ENCODE data around the gene FAN1.

Gene FAN1

DNA sequence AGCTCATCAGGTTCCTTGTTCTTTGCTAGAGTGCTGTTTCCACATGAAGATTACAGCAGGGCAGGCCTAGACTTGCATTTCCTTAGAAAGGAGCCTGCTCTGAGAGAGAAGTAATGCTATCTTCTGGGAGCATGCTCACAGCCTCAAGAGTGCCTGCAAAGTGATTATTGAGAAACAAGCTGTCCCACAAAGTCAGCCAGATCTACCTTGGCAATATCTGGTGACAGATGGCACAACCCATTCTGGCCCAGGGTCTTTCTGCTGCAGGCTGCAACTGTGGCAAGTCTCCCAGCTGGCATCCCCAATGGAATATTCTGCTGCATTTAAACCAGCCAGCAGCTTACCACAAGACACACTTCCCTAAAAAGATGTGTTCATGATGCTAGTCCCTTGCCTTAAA lies 58.4 kb downstream of the FAN1 start:
- no peak for DNase-seq

DNA sequence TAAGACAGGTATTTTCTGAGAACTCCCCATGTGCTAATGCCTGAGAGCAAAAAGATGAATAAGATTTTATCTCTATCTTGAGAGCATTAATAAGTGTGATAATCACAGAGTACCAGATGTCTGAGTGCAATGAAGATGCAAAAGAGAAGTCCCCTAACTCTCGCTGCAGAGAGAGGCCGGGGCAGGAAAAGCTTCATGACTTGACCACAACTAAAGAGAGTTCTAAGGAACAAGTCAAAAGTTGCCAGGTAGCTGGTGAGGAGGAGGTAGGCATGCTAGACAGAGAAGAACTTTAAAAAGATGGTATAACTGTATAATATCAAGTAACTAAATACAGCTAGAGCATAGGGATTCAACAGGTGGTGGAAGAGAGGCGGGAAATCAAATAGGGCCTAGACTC lies 58.9 kb downstream of the FAN1 start:
- no peak for DNase-seq

DNA sequence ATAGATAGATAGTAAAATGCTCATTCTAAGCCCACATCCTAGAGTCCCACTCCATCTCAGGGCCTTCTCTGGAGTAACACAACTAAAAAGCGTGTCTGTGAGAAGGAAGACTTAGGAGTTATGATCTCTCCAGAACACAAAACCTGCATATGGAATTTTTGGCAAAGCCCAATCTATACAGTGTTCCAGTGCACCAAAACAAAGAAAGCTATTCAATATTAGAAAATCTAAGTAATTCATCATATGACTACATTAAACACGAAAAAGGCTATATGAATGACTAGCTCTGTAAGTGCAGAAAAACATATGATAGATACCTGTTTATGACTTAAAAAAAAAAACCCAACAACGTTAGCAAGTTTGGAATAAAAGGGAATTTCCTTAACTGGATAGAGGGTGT lies 60.0 kb downstream of the FAN1 start:
- no peak for DNase-seq

DNA sequence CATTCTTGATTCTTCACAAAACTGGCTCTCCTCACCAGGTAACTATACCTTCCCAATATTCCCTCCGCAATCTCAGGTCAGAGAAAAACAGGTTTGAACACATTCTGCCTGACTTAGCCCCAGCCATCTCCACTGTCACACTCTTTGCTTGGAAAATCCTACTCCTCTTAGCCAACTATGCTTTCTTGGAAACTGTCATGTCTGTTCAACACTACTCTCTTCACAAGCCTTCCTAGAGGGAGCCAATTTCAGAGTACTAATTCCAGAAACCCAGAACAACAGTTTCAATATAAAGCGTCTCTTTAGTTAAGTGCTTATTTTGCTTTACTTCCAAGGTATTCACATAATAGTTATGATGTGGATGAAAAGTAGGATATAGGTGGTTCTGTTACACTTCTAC lies 66.0 kb downstream of the FAN1 start:
- no peak for DNase-seq

DNA sequence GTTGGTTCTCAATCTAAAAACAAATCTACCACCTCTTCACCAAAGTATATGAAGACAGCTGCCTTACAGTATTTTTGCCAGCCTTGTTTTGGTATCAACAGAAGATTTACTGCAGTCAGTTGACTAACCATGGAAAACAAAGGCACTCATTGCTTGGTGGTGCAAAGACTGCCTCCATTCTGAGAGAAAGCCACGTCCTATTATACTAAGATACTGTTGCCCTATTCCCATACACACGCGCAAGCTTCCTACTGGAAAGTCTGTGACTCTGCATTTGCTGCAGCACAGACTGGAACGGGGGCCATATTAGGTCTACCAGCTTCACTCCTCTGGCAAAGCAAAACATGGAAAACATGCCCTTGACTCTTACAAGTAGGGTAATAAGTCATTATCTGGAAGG lies 69.7 kb downstream of the FAN1 start:
- DNase-seq: no peak

DNA sequence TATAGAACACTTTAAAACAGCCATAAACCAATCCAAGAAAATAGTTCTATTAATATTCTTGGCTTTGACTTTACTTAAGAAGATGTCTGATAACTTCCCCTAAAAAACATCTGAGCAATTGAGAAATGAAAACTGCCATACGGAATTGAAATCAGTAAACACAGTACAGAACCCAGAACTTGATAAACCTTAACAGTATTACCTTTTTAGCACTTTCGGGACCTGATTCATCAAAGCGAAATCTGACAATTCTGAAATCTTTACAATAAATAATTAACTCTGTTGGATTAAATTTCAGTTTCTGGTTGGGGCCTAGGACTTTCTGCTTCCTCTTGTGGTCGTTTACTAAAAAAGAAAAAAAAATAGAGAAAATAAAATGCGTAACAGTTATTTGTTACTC lies 70.4 kb downstream of the FAN1 start:
- no peak for DNase-seq

DNA sequence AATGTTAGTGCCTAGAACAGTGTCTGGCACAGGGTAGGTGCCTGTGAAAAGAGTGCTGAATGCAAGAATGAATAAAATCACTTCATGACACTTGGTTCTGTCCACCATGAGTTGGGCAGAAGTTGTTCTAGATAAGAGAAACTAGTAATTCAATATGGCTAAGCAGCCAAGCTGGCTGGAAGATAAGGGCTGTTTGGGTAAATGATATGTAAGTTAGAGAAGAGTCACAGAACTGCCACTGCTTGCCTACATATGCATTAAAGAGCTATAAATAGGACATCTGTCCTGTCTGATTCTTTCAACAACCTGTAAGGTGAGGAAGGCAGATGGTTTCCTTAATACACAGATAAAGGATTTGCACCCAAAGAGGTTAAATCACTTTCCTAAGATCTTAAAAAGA lies 74.6 kb downstream of the FAN1 start:
- DNase-seq: no peak

DNA sequence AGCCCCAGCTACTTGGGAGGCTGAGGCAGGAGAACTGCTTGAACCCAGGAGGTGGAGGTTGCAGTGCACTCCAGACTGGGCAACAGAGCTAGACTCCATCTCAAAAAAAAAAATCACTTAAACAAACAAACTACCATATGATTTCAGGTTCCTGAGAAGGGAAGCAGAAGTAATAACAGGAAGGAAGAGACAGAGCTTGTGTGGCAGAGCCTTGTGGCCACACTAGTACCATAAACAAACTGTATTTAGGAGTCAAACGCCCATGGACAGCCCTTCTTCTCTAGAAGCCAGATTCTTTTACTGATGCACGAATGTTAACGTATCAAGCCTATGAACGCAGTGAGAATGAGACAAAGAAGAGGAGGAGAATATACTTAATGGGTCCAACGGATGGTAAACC lies 75.7 kb downstream of the FAN1 start:
- no peak for DNase-seq

DNA sequence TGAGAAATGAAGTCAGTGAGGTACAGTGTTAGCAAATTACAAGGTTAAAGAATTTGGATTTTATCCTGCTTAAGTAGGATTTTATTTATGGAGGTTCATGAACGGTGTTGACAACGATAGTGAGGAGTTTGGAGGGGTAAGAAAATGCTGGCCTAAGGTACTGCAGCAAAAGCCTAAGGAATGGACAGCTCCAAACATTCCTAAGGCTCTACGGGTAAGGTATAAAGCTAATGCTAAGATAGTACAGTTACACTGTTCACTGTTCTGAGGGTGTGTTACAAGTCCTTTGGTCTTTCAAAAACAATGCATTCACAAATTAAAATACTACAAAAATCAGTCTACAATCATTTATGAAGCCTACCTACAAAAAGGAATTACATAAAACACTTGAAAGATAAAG lies 80.4 kb downstream of the FAN1 start:
- no peak for DNase-seq

DNA sequence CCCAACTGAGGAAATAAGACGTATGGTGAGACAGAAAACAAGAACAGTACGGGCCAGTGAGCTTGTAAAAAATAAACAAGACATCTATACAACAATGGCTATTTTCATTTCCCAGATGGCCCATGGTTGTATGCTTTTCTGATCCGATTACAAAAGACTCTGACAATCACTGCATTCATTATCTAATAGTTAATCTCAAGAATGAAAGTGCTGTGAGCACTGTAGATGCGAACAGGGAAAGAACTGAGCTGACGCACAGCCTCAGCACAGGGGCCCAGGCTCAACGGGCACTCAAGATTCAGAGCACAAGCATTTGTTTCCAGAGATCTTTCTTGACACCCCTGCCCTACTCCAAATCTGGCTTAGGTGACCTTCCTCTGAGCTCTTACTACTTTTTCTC lies 80.8 kb downstream of the FAN1 start:
- DNase-seq: no peak

DNA sequence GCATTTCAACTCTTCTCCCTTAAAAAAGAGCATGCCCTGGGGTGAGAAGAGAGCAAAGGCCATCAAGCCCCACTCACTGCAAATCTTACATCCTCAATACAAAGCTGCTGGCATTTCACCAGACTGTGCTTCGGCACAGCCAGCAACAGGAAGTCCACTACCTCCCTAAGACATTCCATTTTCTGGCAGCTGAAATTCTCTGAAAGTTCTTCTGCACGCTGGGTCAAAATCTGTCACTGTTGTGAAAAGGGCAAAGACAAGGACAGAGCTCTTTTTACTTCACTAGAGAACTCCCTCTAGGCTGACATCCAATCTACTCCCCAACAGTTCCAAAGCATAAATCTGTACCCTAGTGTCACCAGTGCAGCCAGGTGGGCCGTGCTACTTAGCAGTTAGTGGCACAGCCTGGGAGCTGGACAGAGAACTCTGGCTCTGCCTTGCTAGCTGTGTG lies 81.4 kb downstream of the FAN1 start:
- DNase-seq: no peak

DNA sequence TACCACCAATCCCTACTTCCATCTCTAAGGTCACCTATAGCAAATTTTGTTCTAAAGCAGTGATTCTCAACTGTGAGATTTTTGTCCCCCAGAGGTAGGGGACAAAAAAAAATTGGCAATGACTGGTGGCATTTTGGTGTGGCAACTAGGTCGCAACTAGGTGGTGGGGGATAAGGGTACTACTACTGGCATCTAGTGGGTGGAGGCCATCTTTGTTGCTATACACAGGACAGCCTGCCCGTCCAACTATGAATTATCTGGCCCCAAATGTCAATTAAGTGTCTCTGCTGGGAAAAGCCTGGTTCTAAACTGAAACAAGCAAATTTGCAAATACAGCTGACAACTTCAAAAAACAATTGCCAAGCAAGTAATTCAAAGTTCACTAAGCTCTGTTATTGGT lies 86.3 kb downstream of the FAN1 start:
- peak; percentile 2 for DNase-seq

DNA sequence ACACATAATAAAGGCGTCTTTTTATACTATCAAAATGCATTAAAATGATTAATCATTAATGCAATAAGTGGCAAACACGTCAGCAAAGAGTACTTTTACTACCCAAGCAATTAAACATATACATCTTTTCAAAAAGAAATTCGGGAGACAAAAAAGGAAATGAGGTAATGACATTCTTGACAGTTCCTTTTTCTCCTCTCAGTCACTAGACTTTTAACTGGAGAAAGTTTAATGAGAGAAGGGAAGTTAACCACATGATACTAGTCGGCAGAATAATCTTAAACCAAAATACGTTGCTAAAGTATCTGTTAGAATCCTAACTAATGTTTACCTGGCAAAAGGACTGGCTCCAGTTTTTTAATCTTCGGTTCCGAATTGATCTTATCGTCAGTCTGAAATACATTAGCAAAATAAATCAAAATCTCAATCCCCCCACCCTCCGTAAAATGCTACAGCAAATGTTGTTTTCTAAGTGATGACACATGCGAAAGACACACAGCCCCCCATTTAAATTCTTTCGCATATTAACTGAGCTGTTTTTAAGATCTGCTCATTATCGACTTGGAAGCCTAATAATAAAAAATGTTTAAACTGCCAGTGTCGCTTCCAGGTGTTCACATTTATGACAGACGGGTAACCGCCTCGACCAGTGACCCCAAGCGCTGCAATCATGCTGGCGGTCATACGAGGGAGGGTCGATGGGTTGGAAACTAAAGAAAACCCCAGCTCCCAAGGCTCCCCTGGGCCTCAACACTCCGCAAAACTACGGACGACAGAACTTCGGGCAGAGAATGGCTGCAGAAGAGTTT lies 86.9 kb downstream of the FAN1 start:
- DNase-seq: no peak

DNA sequence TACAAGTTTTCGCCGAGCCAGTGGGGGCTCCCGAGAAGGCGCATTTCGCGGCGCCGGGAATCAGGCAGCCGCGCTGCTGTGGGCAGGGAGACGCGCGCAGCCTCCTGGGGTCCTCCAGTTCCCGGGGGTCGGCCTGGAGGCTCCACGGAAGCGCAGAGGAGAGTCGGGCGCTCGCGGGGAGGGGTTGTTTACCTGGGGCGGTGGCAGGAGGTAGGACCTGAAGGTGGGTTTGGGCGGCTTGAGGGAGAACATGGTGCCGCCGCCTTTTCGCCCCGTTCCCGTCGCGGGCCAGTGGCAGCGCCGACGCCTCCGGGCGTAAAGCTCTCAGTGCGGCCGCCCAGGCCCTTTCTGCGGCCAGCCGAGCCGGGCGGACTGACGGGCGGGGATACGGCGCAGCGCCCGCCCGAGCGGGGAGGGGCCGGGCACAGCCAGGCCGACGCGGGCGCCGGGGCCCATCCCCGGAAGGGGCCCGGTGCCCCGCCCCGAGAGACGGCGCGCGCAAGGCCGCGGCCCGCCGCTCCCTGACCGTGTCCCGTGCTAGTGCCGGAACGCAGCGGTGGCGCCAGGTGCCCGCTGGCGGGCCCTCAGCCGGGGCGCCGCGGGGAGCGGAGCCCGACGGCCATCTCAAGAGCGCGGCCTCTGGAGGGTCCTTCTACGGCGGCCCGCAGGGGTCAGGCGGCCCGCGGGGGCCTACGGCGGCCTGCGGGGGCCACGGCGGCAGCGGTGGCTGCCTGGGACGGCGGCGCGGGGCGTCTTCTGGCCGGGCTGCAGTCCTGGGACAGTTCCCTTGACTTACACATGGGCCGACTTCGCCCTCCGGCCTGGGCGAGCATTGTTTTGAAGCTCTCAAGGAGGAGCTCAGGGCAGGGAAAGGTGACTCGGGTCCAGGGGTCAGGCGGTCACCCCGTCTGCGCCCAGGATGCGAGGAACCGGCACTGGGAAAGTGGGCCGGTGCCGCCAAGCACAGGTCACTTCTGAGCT lies 87.8 kb downstream of the FAN1 start, which contains the start of gene MTMR10:
Gene MTMR10, minus strand, starts transcription at position 374 of the 981 bp plus-strand sequence. Its CDS starts 122 bp downstream, at position 252.
- peak; percentile 79 for DNase-seq

DNA sequence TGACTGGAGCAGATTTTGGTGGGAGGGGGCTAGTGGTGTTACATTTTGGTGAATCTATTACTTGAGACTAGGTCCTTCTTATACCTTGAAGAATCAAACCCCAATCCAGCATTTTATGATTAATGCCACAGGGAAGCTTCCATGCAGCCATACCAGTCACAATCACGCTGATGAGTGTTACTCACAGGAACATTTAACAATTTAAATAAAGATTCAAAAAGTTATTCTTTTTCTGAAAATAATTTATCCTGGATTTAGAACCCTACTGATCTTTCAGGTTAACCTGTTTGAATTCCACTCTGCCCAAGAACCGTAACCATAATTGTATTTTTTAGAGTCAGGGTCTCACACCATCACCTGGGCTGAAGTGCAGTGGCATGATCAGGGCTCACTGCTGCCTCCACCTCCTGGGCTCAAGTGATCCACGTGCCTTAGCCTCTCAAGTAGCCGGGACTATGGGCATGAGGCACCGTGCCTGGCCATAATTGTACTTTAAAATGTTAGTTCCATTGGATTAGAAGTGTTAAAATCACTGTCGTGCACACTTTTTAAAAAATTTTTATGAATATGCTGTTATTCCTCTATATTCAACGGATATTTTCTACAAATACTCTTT lies 88.6 kb downstream of the FAN1 start:
- no peak for DNase-seq

All from CD4-positive, alpha-beta T cell treated with Interferon gamma for 1 hour (primary cell).